Stimulated activated CD8-positive, alpha-beta memory T cell treated with anti-CD3 and anti-CD28 coated beads, Interleukin-12 subunit alpha, Interleukin-12 subunit beta, amount 100 ng/mL, for 24 hours (primary cell): ENCODE data around the gene TMEM129.
A peak's percentile ranks its signal among the peaks of the same experiment; 100 is the strongest.
"Not testable (repeated sequence)": the region's sequence is repeated elsewhere in the genome, so short reads cannot be mapped to it uniquely, and the experiment has no call there.

ENCODE experiments used
- DNase-seq: peaks from one replicate; pipeline ENCODE4 v3.0.0-alpha.2; 2020; ENCODE audit errors: extremely low read depth

TMEM129 gene

DNA sequence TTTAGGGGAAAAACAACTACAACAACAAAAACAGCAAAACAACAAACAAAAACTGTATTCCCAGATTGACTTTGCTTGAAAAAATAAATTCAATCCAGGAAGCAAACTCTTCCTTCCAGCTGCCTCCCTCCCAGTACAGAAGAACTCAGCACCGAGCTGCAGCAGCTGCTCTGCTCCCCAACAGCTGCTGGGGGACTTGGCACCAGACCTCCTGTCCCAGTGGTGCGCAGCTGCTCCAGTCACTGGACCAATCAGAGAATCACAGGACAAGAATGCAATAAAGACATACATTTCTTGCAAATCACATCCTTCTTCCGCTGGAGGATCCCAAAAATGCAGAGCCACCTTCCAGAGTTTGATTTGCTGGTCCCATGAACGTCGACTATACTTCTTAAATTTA is 25.2 kb downstream of the TMEM129 start:
- DNase-seq: no peak

GRCh38 chr4:1693131-1693896 is 27.8 kb downstream of the TMEM129 start:
- peak; percentile 21 for DNase-seq

GRCh38 chr4:1691737-1692373 is 29.3 kb downstream of the TMEM129 start:
- no peak for DNase-seq

DNA sequence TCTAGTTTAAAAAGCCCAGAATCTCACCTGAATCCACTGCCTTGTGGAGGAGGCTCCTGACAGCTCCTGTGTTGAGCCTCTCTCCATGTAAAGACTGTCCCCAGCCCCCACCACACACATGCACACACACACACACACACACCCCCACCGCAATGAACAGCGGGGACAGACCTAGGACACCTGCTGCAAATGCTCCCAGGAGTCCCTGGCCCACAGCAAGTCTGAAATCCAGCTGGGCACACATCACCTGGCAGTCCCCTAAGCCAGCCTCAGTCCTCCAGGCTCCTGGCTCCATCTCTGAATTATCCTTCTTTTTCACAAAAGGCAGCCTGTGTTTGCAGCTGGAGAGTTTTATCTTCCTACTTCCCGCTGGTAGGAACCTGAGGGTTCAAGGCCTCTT is 30.4 kb downstream of the TMEM129 start:
- no peak for DNase-seq

DNA sequence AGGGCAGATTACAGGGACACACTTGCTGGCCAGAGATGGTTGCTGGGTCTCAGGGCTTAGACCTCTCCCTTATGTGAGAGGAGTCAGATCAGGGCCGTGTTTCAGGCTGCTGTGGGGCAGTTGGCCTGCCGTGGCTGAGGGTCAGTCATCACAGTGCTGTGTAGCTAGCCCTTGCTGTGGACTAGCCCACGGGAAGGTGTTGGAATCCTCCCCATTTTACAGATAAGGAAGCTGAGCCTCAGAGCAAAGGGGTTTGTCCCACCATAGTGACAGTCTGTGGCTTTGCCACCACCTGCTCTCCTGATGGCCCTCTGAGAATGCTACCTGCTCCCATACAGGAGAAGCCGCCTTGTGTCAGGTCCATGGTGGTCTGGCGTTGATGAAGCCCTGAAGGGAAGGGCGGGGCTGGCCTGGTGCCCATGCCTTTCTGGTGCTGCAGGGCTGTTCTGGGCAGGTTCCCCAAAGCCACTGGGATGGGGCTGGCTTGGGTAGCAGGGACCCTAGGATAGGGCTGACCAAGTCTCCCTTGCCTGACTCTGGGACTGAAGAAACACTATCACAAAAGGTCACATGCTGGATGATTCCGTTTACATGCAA is 34.6 kb downstream of the TMEM129 start:
- DNase-seq: no peak

DNA sequence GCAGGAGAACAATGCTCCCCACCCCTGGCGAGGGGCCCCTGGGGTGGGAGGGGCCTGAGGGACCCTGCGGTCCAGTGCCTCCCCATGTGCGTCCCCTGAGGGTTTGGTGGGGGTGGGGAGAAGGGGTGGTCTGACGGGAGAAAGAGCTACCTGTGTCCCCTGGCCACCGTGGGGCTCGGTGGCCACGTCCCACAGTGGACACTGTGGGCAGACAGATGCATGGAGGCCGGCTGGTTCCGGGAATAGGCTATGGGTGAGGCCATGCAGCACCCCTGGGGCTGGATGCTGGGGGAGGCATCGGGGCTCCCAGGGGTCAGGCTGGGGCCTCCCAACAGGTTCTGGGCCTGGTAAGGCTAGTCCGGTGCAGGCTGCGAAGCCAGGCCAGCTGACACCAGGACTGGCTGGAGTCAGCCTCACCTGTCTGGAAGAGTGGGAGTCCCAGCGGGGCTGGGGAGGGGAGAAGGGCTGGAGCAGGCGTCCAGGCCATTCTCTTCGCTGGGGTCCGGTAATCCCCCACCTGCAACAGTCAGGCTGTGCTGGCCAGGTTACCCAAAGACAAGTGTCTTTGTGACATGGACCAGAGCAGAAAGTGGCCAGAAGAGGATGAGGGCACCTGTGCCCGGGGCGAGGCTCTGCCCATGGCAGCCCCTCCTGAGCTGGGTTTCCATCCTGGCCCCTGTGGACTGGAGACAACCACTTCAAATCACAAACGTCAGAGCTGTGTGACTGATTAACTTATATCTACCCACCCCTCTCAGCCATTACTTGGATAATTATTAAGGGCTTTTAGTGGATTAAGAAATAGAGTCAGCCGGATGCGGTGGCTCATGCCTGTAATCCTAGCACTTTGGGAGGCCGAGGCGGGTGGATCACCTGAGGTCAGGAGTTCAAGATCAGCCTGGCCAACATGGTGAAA is 35.6 kb downstream of the TMEM129 start:
- no peak for DNase-seq

DNA sequence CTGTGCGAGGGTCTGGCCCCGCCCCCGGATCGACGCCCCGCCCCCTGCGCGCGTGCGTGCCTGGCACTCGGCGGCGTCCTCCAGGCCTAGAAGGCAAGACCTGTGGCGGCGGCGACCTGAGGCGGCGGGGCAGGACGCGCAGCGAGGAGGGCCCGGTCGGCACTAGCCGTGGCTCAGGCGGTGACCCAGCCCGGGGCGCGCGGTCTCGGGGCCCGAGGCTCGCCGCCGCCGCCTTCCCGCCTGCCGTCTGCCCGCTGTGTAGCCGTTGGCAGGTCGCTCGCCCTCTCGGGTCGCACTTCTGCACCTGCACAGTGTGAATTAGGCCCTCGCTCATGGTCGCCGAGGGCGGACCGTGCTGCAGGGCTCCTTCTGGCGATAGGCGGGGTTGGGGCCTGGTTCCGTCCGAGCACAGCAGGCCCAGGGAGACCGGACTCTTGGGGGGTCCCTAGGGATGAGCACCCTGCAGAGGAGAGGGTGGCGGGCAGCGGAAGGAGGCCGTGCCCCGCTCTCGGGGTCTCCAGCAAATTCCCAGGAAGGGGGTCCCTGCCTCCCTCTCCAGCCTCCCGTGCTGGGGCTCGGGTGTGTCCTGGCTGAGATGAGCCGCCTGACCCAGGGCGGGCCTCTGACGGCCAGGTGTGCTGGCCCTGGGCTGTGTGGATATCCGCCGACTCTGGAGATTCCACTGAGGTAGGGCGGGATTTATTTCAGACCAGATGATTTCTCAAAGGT is 36.5 kb downstream of the TMEM129 start:
- DNase-seq: no peak

GRCh38 chr4:1683736-1684505 is 37.2 kb downstream of the TMEM129 start, which contains the start of gene FAM53A:
Gene FAM53A (minus strand): TSS chr4:1684313. CDS start chr4:1668741, 15,572 bp downstream.
- DNase-seq: peak; percentile 81

- DNase-seq: no peak
Measured at GRCh38 chr4:1683261-1683735, 37.8 kb downstream of the TMEM129 start.

- DNase-seq: no peak
Measured at GRCh38 chr4:1682860-1683259, 38.3 kb downstream of the TMEM129 start.

DNA sequence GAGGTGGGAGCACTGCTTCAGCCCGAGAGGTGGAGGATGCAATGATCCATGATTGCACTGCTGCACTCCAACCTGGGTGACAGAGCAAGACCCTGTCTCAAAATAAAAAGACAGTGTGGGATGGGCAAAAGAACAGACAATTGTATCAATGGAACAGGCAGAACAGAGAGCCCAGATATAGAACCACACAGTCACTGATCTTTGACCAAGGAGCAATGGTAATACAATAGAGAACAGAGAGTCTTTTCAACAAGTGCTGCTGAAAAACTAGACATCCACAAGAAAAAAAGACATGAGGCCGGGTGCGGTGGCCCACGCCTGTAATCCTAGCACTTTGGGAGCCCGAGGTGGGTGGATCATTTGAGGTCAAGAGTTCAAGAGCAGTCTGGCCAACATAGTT is 42.9 kb downstream of the TMEM129 start:
- no peak for DNase-seq

DNA sequence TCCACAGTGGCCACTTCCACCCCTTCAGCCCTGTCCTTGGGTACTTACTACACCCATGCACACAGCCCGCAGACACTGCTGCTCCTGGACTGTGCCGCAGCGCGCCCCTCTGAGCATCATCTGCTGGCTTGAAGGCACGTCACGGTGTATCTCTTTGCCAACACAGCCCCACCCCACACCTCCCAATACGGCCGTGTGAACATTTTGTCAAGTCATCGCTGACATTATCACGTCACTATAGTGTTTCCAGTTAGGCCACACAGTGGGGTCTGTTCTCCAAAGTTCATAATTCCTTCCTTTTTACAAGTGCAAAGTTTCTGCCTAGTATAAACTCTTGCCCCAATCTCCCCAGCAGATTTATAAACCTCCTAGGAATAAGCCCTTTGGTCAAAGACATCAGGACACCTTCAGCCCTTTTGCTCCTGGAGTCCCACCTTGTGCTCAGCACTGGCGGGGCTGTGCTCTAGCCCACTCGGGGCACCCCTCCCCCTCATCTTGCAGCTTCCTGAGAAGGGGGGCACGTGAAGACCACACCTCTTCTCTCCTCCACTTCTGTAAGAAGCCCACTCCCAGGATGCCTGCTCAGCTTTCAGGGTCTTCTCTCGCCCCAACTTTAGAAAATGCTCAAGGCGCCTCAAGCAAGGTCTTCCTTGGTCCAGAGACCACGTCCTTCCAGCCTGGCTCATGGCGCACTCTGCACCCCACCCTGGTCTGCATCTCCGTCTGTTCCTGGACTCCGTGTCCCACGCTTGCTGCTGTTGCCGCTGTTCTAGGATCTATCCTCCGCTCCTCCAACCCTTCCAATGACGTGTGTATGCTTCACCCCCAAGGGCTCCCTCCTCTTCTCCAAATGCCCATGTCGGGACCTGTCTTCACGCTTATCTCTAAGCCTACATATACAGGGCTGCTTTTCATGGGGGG is 44.3 kb downstream of the TMEM129 start:
- DNase-seq: no peak

GRCh38 chr4:1675802-1676137 is 45.4 kb downstream of the TMEM129 start:
- no peak for DNase-seq

- no peak for DNase-seq
Measured at GRCh38 chr4:1675136-1675801, 45.9 kb downstream of the TMEM129 start.

- no peak for DNase-seq
Measured at GRCh38 chr4:1674682-1675081, 46.4 kb downstream of the TMEM129 start.

DNA sequence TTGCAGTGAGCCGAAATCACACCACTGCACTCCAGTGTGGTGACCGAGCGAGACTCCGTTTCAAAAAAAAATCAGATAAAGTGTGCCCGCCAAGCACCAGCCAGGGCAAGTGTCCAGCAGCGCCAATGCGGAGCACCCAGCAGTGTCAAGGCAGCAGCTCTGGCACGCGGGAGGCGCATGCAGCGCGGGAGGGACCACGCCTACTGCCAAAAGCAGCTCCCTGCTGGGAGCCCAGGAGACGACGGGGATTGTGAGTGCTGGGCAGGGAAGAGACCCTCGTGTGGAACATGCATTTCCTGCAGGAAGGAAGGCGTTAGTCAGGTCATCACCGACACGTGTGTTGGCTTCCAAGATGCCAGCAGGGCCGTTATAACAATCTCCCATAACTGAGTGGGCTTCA is 47.5 kb downstream of the TMEM129 start:
- DNase-seq: no peak

- DNase-seq: not testable (repeated sequence)
Measured at GRCh38 chr4:1671011-1671410, 50.1 kb downstream of the TMEM129 start.

DNA sequence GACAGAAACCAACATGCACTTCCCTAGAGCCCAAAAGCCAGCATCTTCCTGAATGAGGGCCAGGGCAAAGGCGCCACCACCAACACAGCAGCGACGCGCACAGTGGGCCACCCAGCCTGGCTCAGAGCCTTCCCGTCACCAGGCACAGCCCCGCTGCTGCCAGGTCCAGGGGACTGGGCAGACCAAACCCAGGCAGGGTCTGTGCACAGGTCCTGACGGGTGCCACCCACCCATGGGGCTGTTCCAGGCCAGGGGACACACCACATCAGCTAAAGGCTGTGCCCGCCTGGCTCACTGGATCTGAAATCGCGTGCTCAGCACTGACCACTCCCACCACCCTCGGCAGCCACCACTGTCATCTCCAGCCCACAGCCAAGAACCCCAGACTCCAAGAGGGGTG is 50.8 kb downstream of the TMEM129 start:
- no peak for DNase-seq

DNA sequence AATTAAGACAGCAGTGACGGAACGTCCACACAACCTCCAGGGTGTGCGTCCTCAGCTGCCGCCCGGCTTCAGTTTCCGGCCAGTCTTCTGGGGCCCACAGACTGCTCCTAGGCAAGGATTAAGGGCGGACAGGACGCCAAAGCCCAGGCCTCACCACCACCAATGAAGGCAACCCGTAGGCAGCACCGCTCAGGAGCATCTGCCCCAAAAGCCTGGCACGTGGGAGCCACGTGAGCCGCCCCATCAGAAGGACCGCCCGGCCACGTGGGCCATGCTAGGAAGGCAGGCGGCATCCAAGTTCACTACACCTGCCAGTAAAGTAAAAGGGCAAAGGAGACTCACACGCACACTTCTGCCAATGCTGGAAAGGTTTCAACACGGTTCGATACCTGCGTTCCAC is 51.3 kb downstream of the TMEM129 start:
- no peak for DNase-seq
